Activated CD4-positive, CD25-positive, alpha-beta regulatory T cell treated with anti-CD3 and anti-CD28 coated beads, Interleukin-2, amount 50 U/mL, for 16 hours (primary cell): ENCODE data around the gene COMP.

Experiments used
- DNase-seq: peaks from one replicate; pipeline ENCODE4 v3.0.0-alpha.2; 2020; ENCODE audit warnings: low read depth, low spot score

COMP gene

DNA sequence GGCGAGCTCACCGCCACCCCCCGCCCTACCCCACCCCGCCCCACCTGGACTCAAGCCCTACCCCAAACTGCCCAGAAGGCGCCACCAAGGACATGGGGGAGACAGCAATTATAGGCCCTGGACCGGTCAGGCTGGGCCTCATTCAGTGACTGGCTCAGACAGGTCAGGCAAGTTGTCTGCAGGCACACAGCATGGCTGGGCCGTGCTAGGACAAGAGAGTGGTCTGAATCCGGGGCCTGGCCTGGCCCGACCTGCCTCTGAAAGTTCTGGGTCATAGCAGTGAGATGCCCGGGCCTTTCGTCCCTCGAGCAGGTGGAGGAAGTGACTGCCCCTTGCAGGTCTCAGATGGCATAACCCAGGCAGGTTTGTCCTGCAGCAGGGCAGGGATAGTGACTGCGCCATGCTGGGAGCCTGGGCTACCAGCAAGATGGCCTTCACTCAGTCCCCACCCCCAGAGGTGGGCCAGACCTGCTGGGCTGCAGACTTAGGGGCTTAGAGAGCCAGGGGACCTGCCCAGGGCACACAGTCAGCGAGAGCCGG, 21.0 kb downstream of the COMP start:
- DNase-seq: no peak

DNA sequence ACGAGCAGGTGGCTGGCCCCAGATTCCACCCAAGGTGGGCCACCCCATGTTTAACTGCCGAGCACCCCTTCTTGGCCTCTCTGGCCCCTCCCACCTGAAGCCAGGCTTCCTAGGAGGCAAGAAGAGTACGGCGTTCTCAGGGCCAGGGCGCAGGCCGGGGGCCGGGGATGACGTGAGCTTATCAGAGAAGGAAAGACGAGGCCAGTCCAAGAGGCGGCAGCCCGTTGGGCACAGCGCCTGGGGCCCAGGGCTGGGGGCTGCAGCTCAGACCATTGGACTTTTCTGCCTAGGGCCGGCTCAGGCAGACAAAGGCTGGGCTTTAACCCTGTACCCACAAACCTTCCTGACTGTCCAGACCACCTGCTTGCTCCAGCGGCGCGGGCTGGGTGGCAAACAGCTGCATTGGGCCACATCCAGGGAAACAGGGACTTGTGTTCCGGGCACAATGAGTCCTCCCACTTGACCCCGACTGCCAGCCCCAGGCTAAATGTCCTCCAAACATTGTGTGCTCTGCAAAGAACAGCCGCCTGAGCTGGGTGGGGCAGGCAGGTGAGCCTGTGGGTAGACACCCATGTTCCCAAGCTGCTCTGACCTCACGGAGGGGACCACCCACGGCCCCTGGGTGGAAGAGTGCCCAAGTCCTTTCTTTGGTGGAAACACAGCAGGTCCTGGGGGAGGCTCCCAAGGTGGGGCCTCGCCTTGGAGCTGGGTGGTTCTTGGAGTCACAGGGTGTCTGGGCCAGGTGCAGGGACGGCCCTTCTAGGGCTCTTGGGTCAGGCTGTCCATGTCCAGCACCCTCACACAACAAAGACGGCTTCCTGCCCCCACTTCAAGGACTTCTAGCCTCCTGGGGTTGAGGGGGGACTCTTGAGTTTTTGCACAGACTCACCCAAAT, 21.9 kb downstream of the COMP start:
- DNase-seq: no peak

GRCh38 chr19:18768046-18768771, 22.9 kb downstream of the COMP start:
- no peak for DNase-seq

GRCh38 chr19:18765224-18765623, 25.9 kb downstream of the COMP start:
- no peak for DNase-seq

- DNase-seq: no peak
Measured at GRCh38 chr19:18764591-18765051, 26.5 kb downstream of the COMP start.

DNA sequence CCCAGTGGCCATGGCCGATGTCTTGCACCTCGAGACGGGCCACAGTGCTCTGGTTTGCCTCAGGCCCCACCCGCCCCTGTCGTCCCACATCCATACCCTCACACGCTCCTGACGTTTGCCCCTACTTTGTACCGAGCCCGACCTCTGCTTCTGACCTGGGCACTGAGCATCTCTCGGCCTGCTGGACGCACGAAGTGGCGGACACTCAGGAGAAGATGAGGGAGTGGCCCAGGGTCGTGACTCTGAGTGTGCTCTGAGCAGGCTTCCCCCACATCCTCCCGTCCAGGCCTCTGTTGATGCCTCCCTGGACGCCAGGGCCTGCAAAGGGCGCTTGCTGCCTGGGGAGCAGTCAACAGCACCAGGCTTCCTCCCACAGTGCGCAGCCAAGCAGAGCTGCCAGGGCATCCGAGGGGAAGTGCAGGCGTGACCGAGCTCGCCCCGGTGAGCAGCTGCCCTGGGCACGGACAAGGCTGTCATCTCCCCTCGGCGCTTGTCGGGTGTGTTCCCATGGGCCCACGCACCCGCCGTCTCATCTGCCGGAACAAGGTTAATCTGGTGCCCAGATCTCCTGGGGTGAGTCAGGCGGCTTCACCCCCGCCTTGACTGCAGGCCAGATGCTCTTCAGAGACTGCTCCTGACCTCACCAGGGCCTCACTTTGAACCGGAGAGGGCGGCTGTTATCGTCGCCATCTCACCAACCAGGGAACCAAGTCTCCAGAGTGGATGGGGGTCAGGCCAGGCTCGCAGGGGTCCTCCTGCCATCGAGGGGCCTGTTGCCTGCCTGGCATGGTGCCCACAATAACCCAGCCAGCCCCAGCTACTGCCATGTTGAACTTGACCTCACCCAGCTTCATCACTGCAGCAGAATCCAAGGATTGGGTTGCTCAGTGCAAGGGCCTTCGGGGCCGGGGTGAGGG, 27.2 kb downstream of the COMP start:
- no peak for DNase-seq

GRCh38 chr19:18762125-18763023, 28.7 kb downstream of the COMP start:
- DNase-seq: no peak

DNA sequence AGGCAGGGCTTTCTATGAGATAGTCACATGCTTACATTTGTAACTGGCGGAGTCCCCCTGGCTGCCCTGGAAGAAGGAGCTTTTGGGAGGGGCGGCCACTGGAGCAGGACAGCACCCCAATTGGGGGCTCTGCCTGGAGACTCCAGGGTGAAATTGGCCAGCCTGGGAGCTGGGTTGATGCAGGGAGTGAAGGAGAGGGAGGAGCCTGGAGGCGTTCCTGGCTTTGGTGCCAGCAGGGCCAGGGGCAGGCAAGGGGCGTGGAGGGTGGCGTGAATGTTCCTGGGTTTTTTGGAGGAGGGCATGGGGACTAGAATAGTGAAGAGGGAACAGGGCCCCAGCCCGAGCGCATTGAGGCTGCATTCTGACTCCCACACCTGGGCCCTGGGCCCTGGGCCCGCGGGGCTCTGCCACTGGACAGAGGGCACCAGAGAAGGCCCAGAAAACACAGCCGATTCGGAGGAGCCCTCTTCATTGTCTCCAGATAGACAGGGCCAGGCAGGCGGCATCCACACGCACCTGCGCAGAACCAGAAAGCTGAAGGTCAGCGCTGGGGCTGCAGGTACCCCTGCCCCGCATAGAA, 29.5 kb downstream of the COMP start:
- no peak for DNase-seq

GRCh38 chr19:18760440-18761383, 30.4 kb downstream of the COMP start:
- DNase-seq: no peak

DNA sequence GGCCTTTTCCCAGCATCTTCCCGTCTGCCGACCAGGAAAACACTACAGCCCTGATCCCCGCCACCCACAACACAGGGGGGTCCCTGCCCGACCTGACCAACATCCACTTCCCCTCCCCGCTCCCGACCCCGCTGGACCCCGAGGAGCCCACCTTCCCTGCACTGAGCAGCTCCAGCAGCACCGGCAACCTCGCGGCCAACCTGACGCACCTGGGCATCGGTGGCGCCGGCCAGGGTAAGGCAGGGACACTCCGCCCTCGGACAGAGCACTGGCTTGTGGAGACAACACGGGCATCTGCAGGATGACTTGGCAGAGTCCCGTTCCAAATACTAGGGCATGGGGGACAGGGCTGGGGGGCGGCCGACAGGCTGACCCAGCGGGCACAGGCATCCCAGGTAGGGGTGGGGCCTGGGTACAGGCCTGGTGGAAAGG, 31.1 kb downstream of the COMP start:
- no peak for DNase-seq

GRCh38 chr19:18759304-18759994, 31.7 kb downstream of the COMP start:
- no peak for DNase-seq

- DNase-seq: no peak
Measured at GRCh38 chr19:18756896-18757295, 34.2 kb downstream of the COMP start.

GRCh38 chr19:18754501-18754900, 36.6 kb downstream of the COMP start:
- no peak for DNase-seq

DNA sequence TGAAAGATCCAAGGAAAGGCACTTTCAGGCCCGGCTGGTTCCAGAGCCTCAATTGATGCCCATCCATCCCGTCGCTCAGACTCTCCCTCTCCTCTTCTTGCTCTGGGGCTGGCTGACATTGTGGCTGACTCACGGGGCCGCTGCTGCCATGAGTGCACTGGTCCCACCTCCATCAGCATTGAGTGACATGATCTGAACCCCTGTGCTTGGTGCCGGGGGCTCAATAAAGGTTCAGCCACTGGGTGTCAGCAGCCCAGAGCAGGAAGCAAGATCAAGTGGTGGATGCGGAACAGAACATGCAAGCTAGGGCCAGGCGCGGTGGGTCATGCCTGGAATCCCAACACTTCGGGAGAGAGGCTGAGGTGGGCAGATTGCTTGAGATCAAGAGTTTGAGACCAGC, 39.5 kb downstream of the COMP start:
- no peak for DNase-seq

- no peak for DNase-seq
Measured at GRCh38 chr19:18750295-18750970, 40.7 kb downstream of the COMP start.

GRCh38 chr19:18749362-18750231, 41.5 kb downstream of the COMP start:
- DNase-seq: no peak
